OCI-LY7 (cell line): ENCODE measurements around the gene MAML3. TPM values are rescaled to one million over a fixed set of nuclear protein-coding genes. Genes with fewer than 3 reads are reported as not detected.

Experiments
- BruUV-seq: library from RNA; stranded (reverse); fragments of 400-500 nt; replicated peaks from 2 replicates; lab custom pipeline; 2021; lab: Mats Ljungman, UMichigan
- CTCF ChIA-PET: fragments of 300-600 bp; sonication (Branson Sonifier 250); formaldehyde crosslinking; loops from one replicate; lab custom pipeline; 2022; ENCODE audit warnings: antibody characterized with exemption; ENCODE audit not compliant: unreplicated experiment; lab: Charles Lee
- POLR2A ChIA-PET: fragments of 300-600 bp; sonication (Branson Sonifier 250); formaldehyde crosslinking; loops from one replicate; lab custom pipeline; 2022; ENCODE audit warnings: antibody characterized with exemption; lab: Charles Lee
- DNase-seq: peaks from one replicate; pipeline ENCODE4 v3.0.0-alpha.2; 2015; ENCODE audit warnings: low spot score
- H2AFZ ChIP-seq: fragments of 200-600 bp; sonication (generic), shearing (Covaris generic); 2 replicates; pipeline ENCODE4 v1.6.1; 2014; ENCODE audit warnings: mild to moderate bottlenecking, antibody characterized with exemption, low read length, moderate library complexity
- H3K27ac ChIP-seq: fragments of 200-600 bp; sonication (generic); 2 replicates; pipeline ENCODE4 v1.5.1; 2014; ENCODE audit warnings: mixed run types, low read depth, mild to moderate bottlenecking, moderate library complexity, low read length, inconsistent platforms; ENCODE audit not compliant: poor library complexity, severe bottlenecking
- H3K36me3 ChIP-seq: fragments of 200-600 bp; sonication (generic); 2 replicates; pipeline ENCODE4 v1.6.1; 2014; ENCODE audit warnings: mild to moderate bottlenecking, antibody characterized with exemption, low read length, moderate library complexity, mixed read lengths; ENCODE audit not compliant: insufficient read depth
- H3K4me1 ChIP-seq: fragments of 200-600 bp; sonication (generic); 2 replicates; pipeline ENCODE4 v1.5.1; 2014; ENCODE audit warnings: mild to moderate bottlenecking, low read length; ENCODE audit not compliant: insufficient read depth, poor library complexity, severe bottlenecking
- H3K4me2 ChIP-seq: fragments of 200-600 bp; sonication (generic); 2 replicates; pipeline ENCODE4 v1.6.1; 2014; ENCODE audit warnings: mild to moderate bottlenecking, low read length
- H3K4me3 ChIP-seq: fragments of 200-600 bp; sonication (generic); 2 replicates; pipeline ENCODE4 v1.5.1; 2014; ENCODE audit warnings: mild to moderate bottlenecking, low read depth, low read length; ENCODE audit not compliant: poor library complexity, severe bottlenecking
- H3K79me2 ChIP-seq: fragments of 200-600 bp; sonication (generic); 2 replicates; pipeline ENCODE4 v1.6.1; 2016; ENCODE audit warnings: low read depth, mild to moderate bottlenecking, low read length, moderate library complexity, mixed read lengths; ENCODE audit not compliant: insufficient read depth
- H3K9me2 ChIP-seq: fragments of 200-600 bp; sonication (generic); 2 replicates; pipeline ENCODE4 v1.6.1; 2016; ENCODE audit warnings: mild to moderate bottlenecking, low read length, mixed read lengths; ENCODE audit not compliant: insufficient read depth
- H3K9me3 ChIP-seq: fragments of 200-600 bp; sonication (generic); 2 replicates; pipeline ENCODE4 v1.6.1; 2014; ENCODE audit warnings: mild to moderate bottlenecking, mixed run types, low read length, mixed read lengths
- H4K20me1 ChIP-seq: fragments of 200-600 bp; sonication (generic); 2 replicates; pipeline ENCODE4 v1.6.1; 2014; ENCODE audit warnings: mild to moderate bottlenecking, antibody characterized with exemption, low read length, moderate library complexity, mixed read lengths; ENCODE audit not compliant: insufficient read depth
- EZH2phosphoT487 ChIP-seq: fragments of 200-600 bp; sonication (generic); IDR thresholded peaks from 2 replicates; pipeline ENCODE4 v1.6.1; 2018; ENCODE audit warnings: low read depth, borderline replicate concordance, mild to moderate bottlenecking, mixed run types, antibody characterized with exemption, low read length, moderate library complexity, mixed read lengths
- intact Hi-C: fragments of 100-400 bp; cut with micrococcal nuclease; formaldehyde crosslinking; loops from one replicate; pipeline ENCODE4 v1.10.0; 2022; ENCODE audit not compliant: unreplicated experiment
- total RNA-seq, 2 experiments: library from RNA; depleted of rRNA in 1 of 2; stranded (reverse); fragments of >200 nt in 1 of 2; shearing (Covaris generic) in 1 of 2; gene quantifications; 2 replicates each; pipeline ENCODE4 v1.2.3, GENCODE V29; 2014 to 2022
- TF ChIP-seq, protein P1 (sequence below): fragments of 200-600 bp; sonication (generic); conservative IDR thresholded peaks from 2 replicates; pipeline ENCODE4 v1.5.1; 2014; ENCODE audit warnings: mild to moderate bottlenecking, antibody characterized with exemption, low read length, moderate library complexity, mixed read lengths

The MAML3 gene
- total RNA-seq, 2 experiments from 2014 or later = 0.80 to 1.2 TPM

DNA sequence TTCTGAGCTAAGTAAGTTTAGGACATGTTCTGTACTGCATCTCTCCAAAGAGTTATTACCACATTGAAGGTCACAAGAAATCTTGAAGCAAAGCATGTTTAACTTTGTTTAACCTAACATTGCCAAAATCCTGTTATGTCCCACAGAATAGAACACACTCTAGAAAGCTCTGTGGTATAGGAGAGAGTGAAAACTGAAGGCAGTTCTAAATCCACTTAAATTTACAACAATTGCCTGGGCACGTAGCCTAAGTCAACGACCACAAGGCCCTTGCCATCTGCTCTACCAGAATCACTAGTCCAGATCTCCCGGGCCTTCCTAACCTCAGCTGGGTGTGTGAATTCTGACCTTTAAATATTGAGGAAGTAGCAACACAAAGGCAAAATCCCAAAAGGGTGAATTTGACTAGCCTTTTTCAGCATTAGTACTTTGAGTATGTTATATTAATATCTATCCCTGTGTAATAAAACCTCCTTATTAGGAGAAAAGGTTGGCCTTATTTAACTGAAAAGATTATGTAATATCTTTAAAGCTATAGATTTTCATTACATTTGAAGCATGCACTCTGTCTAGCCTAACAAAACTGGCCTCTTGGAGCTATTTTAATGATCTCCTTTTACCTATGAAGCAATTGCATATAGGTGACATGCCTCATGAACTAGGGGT lies 4.5 kb upstream of the MAML3 start:
- Histone ChIP-seq H3K9me2 (no peaks in the 10 kb centered on the region), H3K4me3 (no peak overlapping the region), H2AFZ (no peak overlapping the region; the same call in 1 of the 2 replicates), H3K4me2 (peak overlapping the region; percentile 4; the same call in 1 of the 2 replicates), H3K9me3 (no peaks in the 10 kb centered on the region), H3K36me3 (no peaks in the 10 kb centered on the region), H3K79me2 (no peaks in the 10 kb centered on the region), H3K4me1 (peaks cover 47% of the 10 kb centered on the region), H3K27ac (no peak overlapping the region), H4K20me1 (no peaks in the 10 kb centered on the region)
- ChIA-PET CTCF (no interaction called here), POLR2A (interaction anchor here (1.3 kb wide), 1 partner anchor 13 kb away, joined by 4 read pairs; no protein-coding TSS in a partner anchor)
- intact Hi-C loops = loop anchor here (10.0 kb wide), 1 partner anchor 456 kb away; no protein-coding TSS in a partner anchor
- peak; percentile 13 for DNase-seq
- TF ChIP-seq, protein P1, sequence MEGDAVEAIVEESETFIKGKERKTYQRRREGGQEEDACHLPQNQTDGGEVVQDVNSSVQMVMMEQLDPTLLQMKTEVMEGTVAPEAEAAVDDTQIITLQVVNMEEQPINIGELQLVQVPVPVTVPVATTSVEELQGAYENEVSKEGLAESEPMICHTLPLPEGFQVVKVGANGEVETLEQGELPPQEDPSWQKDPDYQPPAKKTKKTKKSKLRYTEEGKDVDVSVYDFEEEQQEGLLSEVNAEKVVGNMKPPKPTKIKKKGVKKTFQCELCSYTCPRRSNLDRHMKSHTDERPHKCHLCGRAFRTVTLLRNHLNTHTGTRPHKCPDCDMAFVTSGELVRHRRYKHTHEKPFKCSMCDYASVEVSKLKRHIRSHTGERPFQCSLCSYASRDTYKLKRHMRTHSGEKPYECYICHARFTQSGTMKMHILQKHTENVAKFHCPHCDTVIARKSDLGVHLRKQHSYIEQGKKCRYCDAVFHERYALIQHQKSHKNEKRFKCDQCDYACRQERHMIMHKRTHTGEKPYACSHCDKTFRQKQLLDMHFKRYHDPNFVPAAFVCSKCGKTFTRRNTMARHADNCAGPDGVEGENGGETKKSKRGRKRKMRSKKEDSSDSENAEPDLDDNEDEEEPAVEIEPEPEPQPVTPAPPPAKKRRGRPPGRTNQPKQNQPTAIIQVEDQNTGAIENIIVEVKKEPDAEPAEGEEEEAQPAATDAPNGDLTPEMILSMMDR = no peak
- TF ChIP-seq EZH2phosphoT487 = no peak
- no TSS peak for BruUV-seq

DNA sequence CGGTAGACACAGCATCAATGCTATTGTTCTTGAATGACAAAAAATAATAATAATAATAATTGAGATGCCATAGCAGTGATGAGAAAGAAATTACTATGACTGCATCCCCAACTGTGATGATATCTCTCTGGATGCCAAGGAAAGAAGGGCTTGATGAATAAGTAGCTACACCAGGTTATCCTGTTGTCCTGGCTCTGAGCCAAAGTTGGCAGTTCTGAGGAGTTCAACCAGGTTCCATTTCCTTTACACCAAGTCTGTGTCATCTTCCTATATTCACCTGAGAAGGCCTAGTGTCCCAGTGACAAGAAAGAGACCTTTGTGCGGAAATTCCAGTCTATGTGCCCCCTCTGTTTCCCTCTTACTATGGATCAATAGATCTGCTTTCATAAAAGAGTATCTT lies 3.4 kb upstream of the MAML3 start:
- intact Hi-C loops = loop anchor here (10.0 kb wide), 1 partner anchor 457 kb away; no protein-coding TSS in a partner anchor
- no peaks in the 10 kb centered on the region for H3K79me2 ChIP-seq
- ChIA-PET CTCF (no interaction called here), POLR2A (interaction anchor here (0.6 kb wide), 1 partner anchor 852 kb away, joined by 3 read pairs; no protein-coding TSS in a partner anchor)
- H3K4me2 ChIP-seq = peak overlapping the region; percentile 84
- no peaks in the 10 kb centered on the region for H3K36me3 ChIP-seq
- H4K20me1 ChIP-seq = no peaks in the 10 kb centered on the region
- H3K27ac ChIP-seq = no peak overlapping the region
- H3K9me2 ChIP-seq = no peaks in the 10 kb centered on the region
- no peak overlapping the region for H2AFZ ChIP-seq
- H3K4me3 ChIP-seq = no peak overlapping the region
- no TSS peak for BruUV-seq
- no peak for DNase-seq
- H3K9me3 ChIP-seq = no peaks in the 10 kb centered on the region
- peaks cover 54% of the 10 kb centered on the region for H3K4me1 ChIP-seq
- TF ChIP-seq EZH2phosphoT487 = no peak
- TF ChIP-seq, protein P1 = no peak
